CD8-positive, alpha-beta memory T cell (primary cell): ENCODE data around the gene ITPK1. TPM values are rescaled to one million over a fixed set of nuclear protein-coding genes. Genes with fewer than 3 reads are reported as not detected.

Source experiments
- CTCF ChIA-PET: fragments of 350-600 bp; sonication (Branson Sonifier 250); formaldehyde crosslinking; loops from one replicate; lab custom pipeline; 2021; ENCODE audit warnings: antibody characterized with exemption; lab: Charles Lee
- POLR2A ChIA-PET: fragments of 350-600 bp; sonication (Branson Sonifier 250); formaldehyde crosslinking; loops from one replicate; lab custom pipeline; 2021; ENCODE audit warnings: antibody characterized with exemption; lab: Charles Lee
- DNase-seq, 5 donors: peaks; one replicate each; pipeline versions ENCODE4 v3.0.0 to v3.0.0-alpha.2; 2020 to 2022; ENCODE audit warnings: mixed read lengths in 1 of 5
- H3K27ac ChIP-seq: one replicate; pipeline ENCODE4 v1.7.0; 2013; ENCODE audit warnings: low read depth, mild to moderate bottlenecking, low read length, moderate library complexity
- H3K27me3 ChIP-seq: 2 replicates; pipeline ENCODE4 v1.7.0; 2013; ENCODE audit warnings: low read length, mild to moderate bottlenecking; ENCODE audit not compliant: insufficient read depth, poor library complexity, severe bottlenecking
- H3K36me3 ChIP-seq: 2 replicates; pipeline ENCODE4 v1.7.0; 2013; ENCODE audit warnings: mild to moderate bottlenecking, low read length, moderate library complexity; ENCODE audit not compliant: insufficient read depth
- H3K4me1 ChIP-seq: 2 replicates; pipeline ENCODE4 v1.7.0; 2013; ENCODE audit warnings: mild to moderate bottlenecking, low read length, moderate library complexity; ENCODE audit not compliant: insufficient read depth
- H3K4me3 ChIP-seq: 2 replicates; pipeline ENCODE4 v1.7.0; 2013; ENCODE audit warnings: mild to moderate bottlenecking, low read length
- H3K9me3 ChIP-seq: 2 replicates; pipeline ENCODE4 v1.7.0; 2013; ENCODE audit warnings: mild to moderate bottlenecking, low read length
- H3K27ac Mint-ChIP-seq, 8 donors: one replicate each; pipeline ENCODE4 v1.8.0; 2020 to 2021; ENCODE audit warnings: mixed read lengths in 8 of 8, mild to moderate bottlenecking in 6 of 8, inconsistent platforms in 3 of 8, moderate library complexity in 3 of 8
- H3K27me3 Mint-ChIP-seq, 2 donors: one replicate each; pipeline ENCODE4 v1.8.0; 2020 to 2021; ENCODE audit warnings: mixed read lengths in 2 of 2, mild to moderate bottlenecking in 1 of 2, moderate library complexity in 1 of 2
- H3K36me3 Mint-ChIP-seq, 3 donors: one replicate each; pipeline ENCODE4 v1.8.0; 2020 to 2021; ENCODE audit warnings: mixed read lengths in 3 of 3, inconsistent platforms in 1 of 3, mild to moderate bottlenecking in 1 of 3
- H3K4me1 Mint-ChIP-seq, 3 donors: one replicate each; pipeline ENCODE4 v1.8.0; 2020 to 2021; ENCODE audit warnings: mixed read lengths in 3 of 3, inconsistent platforms in 1 of 3, mild to moderate bottlenecking in 1 of 3
- H3K4me3 Mint-ChIP-seq, 7 donors: one replicate each; pipeline ENCODE4 v1.8.0; 2020 to 2021; ENCODE audit warnings: mixed read lengths in 7 of 7, mild to moderate bottlenecking in 6 of 7, moderate library complexity in 4 of 7, inconsistent platforms in 2 of 7
- H3K9me3 Mint-ChIP-seq, 5 donors: one replicate each; pipeline ENCODE4 v1.8.0; 2020 to 2022; ENCODE audit warnings: mixed read lengths in 5 of 5, mild to moderate bottlenecking in 3 of 5, moderate library complexity in 2 of 5, inconsistent platforms in 1 of 5
- polyA plus RNA-seq: library from polyadenylated mRNA; unstranded; fragments of 300-500 nt; fragmentation: Illumina TruSeq; gene quantifications from one replicate; pipeline ENCODE4 v1.2.3, GENCODE V29; 2021
- total RNA-seq, 2 experiments: library from RNA; stranded (reverse); gene quantifications; one replicate each; pipeline ENCODE4 v1.2.3, GENCODE V29; 2021

Gene ITPK1
- total and polyA plus RNA-seq, 3 experiments from 2014 or later: 40.4 to 75.1 (median 66.1) TPM

- CTCF ChIA-PET: no interaction called here
- Histone ChIP-seq H3K9me3 (no peaks in the 10 kb centered on the region), H3K27ac (no peak overlapping the region), H3K36me3 (no peaks in the 10 kb centered on the region), H3K27me3 (no peaks in the 10 kb centered on the region), H3K4me3 (no peak overlapping the region), H3K4me1 (no peaks in the 10 kb centered on the region)
- Mint-ChIP-seq H3K27ac (no peak overlapping the region), H3K27me3 (peaks cover 0 to 2% of the 10 kb centered on the region in 2 donors), H3K4me3 (no peak overlapping the region), H3K36me3 (peaks cover 0 to 45% (median 2%) of the 10 kb centered on the region in 3 donors), H3K9me3 (no peaks in the 10 kb centered on the region), H3K4me1 (peaks cover 0 to 10% (median 3%) of the 10 kb centered on the region in 3 donors)
- DNase-seq: no peak
- POLR2A ChIA-PET: no interaction called here
Observed at GRCh38 chr14:92998946-92999345, 116.8 kb downstream of the ITPK1 start.

GRCh38 chr14:92997343-92998061, 118.2 kb downstream of the ITPK1 start:
- Mint-ChIP-seq H3K27ac (peak overlapping the region in 1 of 8 donors; percentile 1), H3K4me3 (no peak overlapping the region), H3K9me3 (no peaks in the 10 kb centered on the region), H3K4me1 (peaks cover 0 to under 1% (median 0%) of the 10 kb centered on the region in 3 donors), H3K36me3 (peaks cover 0 to 57% (median 5%) of the 10 kb centered on the region in 3 donors), H3K27me3 (peaks cover 0 to 3% of the 10 kb centered on the region in 2 donors)
- DNase-seq: no peak
- no peaks in the 10 kb centered on the region for H3K27me3 ChIP-seq
- POLR2A ChIA-PET: no interaction called here
- no peak overlapping the region for H3K27ac ChIP-seq
- no peak overlapping the region for H3K4me3 ChIP-seq
- H3K9me3 ChIP-seq: no peaks in the 10 kb centered on the region
- peaks cover 3% of the 10 kb centered on the region for H3K36me3 ChIP-seq
- no peaks in the 10 kb centered on the region for H3K4me1 ChIP-seq
- CTCF ChIA-PET: no interaction called here

GRCh38 chr14:92995620-92996019, 120.1 kb downstream of the ITPK1 start:
- Histone ChIP-seq H3K36me3 (peaks cover 3% of the 10 kb centered on the region), H3K27ac (no peak overlapping the region), H3K9me3 (no peaks in the 10 kb centered on the region), H3K4me3 (no peak overlapping the region), H3K4me1 (no peaks in the 10 kb centered on the region), H3K27me3 (no peaks in the 10 kb centered on the region)
- ChIA-PET POLR2A (no interaction called here), CTCF (no interaction called here)
- Mint-ChIP-seq H3K4me1 (no peaks in the 10 kb centered on the region), H3K9me3 (no peaks in the 10 kb centered on the region), H3K36me3 (peaks cover 0 to 66% (median 5%) of the 10 kb centered on the region in 3 donors), H3K27me3 (peaks cover 0 to 3% of the 10 kb centered on the region in 2 donors), H3K27ac (no peak overlapping the region), H3K4me3 (no peak overlapping the region)
- DNase-seq: no peak

- POLR2A ChIA-PET: no interaction called here
- Histone ChIP-seq H3K9me3 (no peaks in the 10 kb centered on the region), H3K36me3 (peaks cover 3% of the 10 kb centered on the region), H3K4me3 (no peak overlapping the region), H3K4me1 (no peaks in the 10 kb centered on the region), H3K27ac (no peak overlapping the region), H3K27me3 (no peaks in the 10 kb centered on the region)
- CTCF ChIA-PET: no interaction called here
- Mint-ChIP-seq H3K4me1 (no peaks in the 10 kb centered on the region), H3K36me3 (peaks cover 0 to 66% (median 5%) of the 10 kb centered on the region in 3 donors), H3K27me3 (peaks cover 0 to 3% of the 10 kb centered on the region in 2 donors), H3K9me3 (no peaks in the 10 kb centered on the region), H3K27ac (peak overlapping the region in 2 of 8 donors; percentile 17 to 43), H3K4me3 (no peak overlapping the region)
- DNase-seq: no peak
Observed at GRCh38 chr14:92994942-92995341, 120.8 kb downstream of the ITPK1 start.

- Mint-ChIP-seq H3K27ac (no peak overlapping the region), H3K4me1 (no peaks in the 10 kb centered on the region), H3K9me3 (no peaks in the 10 kb centered on the region), H3K36me3 (peaks cover 0 to 63% (median 5%) of the 10 kb centered on the region in 3 donors), H3K4me3 (no peak overlapping the region), H3K27me3 (peaks cover 0 to 3% of the 10 kb centered on the region in 2 donors)
- peaks cover 3% of the 10 kb centered on the region for H3K36me3 ChIP-seq
- DNase-seq: no peak
- no peak overlapping the region for H3K27ac ChIP-seq
- H3K9me3 ChIP-seq: no peaks in the 10 kb centered on the region
- CTCF ChIA-PET: no interaction called here
- no peak overlapping the region for H3K4me3 ChIP-seq
- POLR2A ChIA-PET: no interaction called here
- no peaks in the 10 kb centered on the region for H3K4me1 ChIP-seq
- H3K27me3 ChIP-seq: no peaks in the 10 kb centered on the region
Observed at GRCh38 chr14:92994131-92994676, 121.5 kb downstream of the ITPK1 start.

GRCh38 chr14:92993302-92993701, 122.4 kb downstream of the ITPK1 start:
- Mint-ChIP-seq H3K9me3 (no peaks in the 10 kb centered on the region), H3K27ac (no peak overlapping the region), H3K27me3 (peaks cover 0 to 3% of the 10 kb centered on the region in 2 donors), H3K4me1 (peaks cover 0 to 3% (median 0%) of the 10 kb centered on the region in 3 donors), H3K36me3 (peaks cover 0 to 66% (median 5%) of the 10 kb centered on the region in 3 donors), H3K4me3 (no peak overlapping the region)
- ChIA-PET POLR2A (no interaction called here), CTCF (no interaction called here)
- Histone ChIP-seq H3K27ac (no peak overlapping the region), H3K4me3 (no peak overlapping the region), H3K36me3 (peaks cover 3% of the 10 kb centered on the region), H3K4me1 (no peaks in the 10 kb centered on the region), H3K9me3 (no peaks in the 10 kb centered on the region), H3K27me3 (no peaks in the 10 kb centered on the region)
- no peak for DNase-seq

GRCh38 chr14:92991536-92991935, 124.2 kb downstream of the ITPK1 start:
- H3K4me1 Mint-ChIP-seq: peaks cover 0 to 3% (median 0%) of the 10 kb centered on the region in 3 donors
- H3K36me3 ChIP-seq: peaks cover 3% of the 10 kb centered on the region
- H3K36me3 Mint-ChIP-seq: peaks cover 0 to 57% (median 5%) of the 10 kb centered on the region in 3 donors
- H3K9me3 ChIP-seq: no peaks in the 10 kb centered on the region
- H3K27me3 ChIP-seq: no peaks in the 10 kb centered on the region
- no peaks in the 10 kb centered on the region for H3K4me1 ChIP-seq
- ChIA-PET POLR2A (no interaction called here), CTCF (no interaction called here)
- no peak overlapping the region for H3K4me3 Mint-ChIP-seq
- no peak for DNase-seq
- no peak overlapping the region for H3K27ac Mint-ChIP-seq
- H3K9me3 Mint-ChIP-seq: no peaks in the 10 kb centered on the region
- no peak overlapping the region for H3K4me3 ChIP-seq
- H3K27ac ChIP-seq: no peak overlapping the region
- H3K27me3 Mint-ChIP-seq: peaks cover 0 to 1% of the 10 kb centered on the region in 2 donors
